ENCODE results near the gene ANO6. TPM values are rescaled to one million over a fixed set of nuclear protein-coding genes. Genes with fewer than 3 reads are reported as not detected.
"Not testable (repeated sequence)": the region's sequence is repeated elsewhere in the genome, so short reads cannot be mapped to it uniquely, and the experiment has no call there.

The ANO6 gene
- total RNA-seq, 2 experiments from 2014 or later: 13.1 to 13.6 TPM

DNA sequence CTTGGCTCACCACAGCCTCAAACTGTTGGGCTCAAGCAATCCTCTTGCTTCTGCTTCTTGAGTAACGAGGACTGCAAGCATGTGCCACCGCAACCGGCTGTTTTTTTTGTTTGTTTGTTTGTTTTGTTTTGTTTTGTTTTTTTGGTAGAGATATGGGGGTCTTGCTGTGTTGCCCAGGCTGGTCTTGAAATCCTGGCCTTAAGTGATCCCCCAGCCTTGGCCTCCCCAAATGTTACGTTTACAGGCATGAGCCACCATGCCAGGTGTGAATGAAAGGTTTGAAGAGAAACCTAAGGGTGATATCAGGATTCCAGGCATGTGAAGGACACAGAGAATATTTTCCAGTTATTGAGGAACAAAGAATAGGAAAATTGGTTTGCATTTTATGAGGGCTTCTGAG lies 45.0 kb downstream of the ANO6 start:
- POLR2A ChIA-PET: no interaction called here
- no peak for DNase-seq
- Mint-ChIP-seq H3K36me3 (ENCODE audit: low read depth) (no peaks in the 10 kb centered on the region), H3K4me3 (no peak overlapping the region), H3K27ac (no peak overlapping the region), H3K9me3 (no peaks in the 10 kb centered on the region), H3K27me3 (no peaks in the 10 kb centered on the region), H3K4me1 (ENCODE audit: low read depth) (peaks cover 25% of the 10 kb centered on the region)
- CTCF ChIA-PET: no interaction called here
- TF ChIP-seq, protein P1, sequence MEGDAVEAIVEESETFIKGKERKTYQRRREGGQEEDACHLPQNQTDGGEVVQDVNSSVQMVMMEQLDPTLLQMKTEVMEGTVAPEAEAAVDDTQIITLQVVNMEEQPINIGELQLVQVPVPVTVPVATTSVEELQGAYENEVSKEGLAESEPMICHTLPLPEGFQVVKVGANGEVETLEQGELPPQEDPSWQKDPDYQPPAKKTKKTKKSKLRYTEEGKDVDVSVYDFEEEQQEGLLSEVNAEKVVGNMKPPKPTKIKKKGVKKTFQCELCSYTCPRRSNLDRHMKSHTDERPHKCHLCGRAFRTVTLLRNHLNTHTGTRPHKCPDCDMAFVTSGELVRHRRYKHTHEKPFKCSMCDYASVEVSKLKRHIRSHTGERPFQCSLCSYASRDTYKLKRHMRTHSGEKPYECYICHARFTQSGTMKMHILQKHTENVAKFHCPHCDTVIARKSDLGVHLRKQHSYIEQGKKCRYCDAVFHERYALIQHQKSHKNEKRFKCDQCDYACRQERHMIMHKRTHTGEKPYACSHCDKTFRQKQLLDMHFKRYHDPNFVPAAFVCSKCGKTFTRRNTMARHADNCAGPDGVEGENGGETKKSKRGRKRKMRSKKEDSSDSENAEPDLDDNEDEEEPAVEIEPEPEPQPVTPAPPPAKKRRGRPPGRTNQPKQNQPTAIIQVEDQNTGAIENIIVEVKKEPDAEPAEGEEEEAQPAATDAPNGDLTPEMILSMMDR (IDR thresholded peaks at IDR 0.05): no peak
- intact Hi-C loops (cut with micrococcal nuclease): no loop called here
- no peak for ATAC-seq

DNA sequence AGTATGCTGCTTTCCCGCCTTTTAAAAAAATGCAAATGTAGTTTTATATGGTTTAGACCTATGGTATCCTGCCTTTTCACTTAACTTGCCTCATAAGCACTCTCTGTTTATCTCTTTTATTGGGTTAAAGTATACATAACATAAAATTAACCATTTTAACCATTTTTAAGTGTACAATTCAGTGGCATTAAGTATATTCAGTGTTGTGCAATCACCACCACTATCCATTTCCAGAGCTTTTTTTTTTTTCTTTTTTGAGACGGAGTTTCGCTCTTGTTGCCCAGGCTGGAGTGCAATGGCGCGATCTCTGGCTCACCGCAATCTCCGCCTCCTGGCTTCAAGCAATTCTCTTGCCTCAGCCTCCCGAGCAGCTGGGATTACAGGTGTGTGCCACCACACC lies 46.3 kb downstream of the ANO6 start:
- intact Hi-C loops (cut with micrococcal nuclease); DNase-seq; H3K36me3 Mint-ChIP-seq (ENCODE audit: low read depth); ATAC-seq; H3K9me3 Mint-ChIP-seq; H3K4me3 Mint-ChIP-seq; H3K27me3 Mint-ChIP-seq; H3K27ac Mint-ChIP-seq: not testable (repeated sequence)
- peaks cover 16% of the 10 kb centered on the region for H3K4me1 Mint-ChIP-seq (ENCODE audit: low read depth)
- POLR2A ChIA-PET: interaction anchor here (0.7 kb wide), 1 partner anchor 33 kb away, joined by 3 read pairs; no protein-coding TSS in a partner anchor
- CTCF ChIA-PET: interaction anchor here (0.7 kb wide), 1 partner anchor 769 kb away, joined by 3 read pairs; no protein-coding TSS in a partner anchor

GRCh38 chr12:45263587-45263986 lies 47.7 kb downstream of the ANO6 start:
- Mint-ChIP-seq H3K27me3 (no peaks in the 10 kb centered on the region), H3K4me3 (no peak overlapping the region), H3K9me3 (no peaks in the 10 kb centered on the region), H3K36me3 (ENCODE audit: low read depth) (no peaks in the 10 kb centered on the region), H3K4me1 (ENCODE audit: low read depth) (peaks cover 9% of the 10 kb centered on the region), H3K27ac (no peak overlapping the region)
- TF ChIP-seq, protein P1 (IDR thresholded peaks at IDR 0.05): no peak
- intact Hi-C loops (cut with micrococcal nuclease): no loop called here
- DNase-seq: no peak
- ChIA-PET CTCF (no interaction called here), POLR2A (no interaction called here)
- no peak for ATAC-seq

DNA sequence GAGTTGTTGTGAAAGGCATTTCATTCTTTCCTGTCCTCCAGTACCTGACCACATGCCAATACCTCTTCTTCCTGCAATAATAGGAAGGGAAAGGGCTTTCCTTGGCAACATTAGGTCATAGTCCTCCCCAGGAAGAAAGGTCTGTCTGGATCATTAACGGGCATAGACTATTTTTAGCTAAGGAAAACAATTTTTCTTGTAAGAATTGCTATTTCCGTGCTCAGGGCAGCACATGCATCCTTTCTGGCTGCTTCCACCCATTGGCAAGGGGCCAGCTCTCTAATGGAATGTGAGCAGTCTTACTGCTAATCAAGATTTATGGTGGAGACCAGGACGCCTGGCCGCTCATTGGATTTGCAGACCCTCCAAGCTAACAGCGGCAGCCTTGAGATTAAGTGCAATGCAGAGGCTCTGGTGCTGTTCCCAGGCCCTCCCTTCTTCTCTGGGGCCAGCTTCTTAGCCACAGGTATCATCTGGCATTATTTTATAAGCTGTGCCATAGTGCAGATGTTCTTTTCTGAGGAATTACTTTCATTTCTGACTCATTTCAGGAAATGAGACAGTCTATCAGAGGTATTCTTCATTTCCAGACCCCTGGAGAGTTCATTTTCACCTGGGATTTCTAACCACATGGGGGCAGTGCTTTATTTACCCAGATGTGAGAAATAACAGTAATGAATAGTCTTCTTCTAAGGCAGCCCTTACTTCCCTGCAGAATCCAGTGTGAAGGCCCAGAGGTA lies 52.9 kb downstream of the ANO6 start:
- POLR2A ChIA-PET: no interaction called here
- no peaks in the 10 kb centered on the region for H3K27me3 Mint-ChIP-seq
- intact Hi-C loops (cut with micrococcal nuclease): no loop called here
- H3K4me3 Mint-ChIP-seq: no peak overlapping the region
- H3K4me1 Mint-ChIP-seq (ENCODE audit: low read depth): peaks cover 3% of the 10 kb centered on the region
- CTCF ChIA-PET: interaction anchor here (0.6 to 1.0 kb wide), 3 partner anchors 26 to 204 kb away, joined by 3 to 4 read pairs (median 3); no protein-coding TSS in a partner anchor
- ATAC-seq (no peak), DNase-seq (no peak)
- no peak overlapping the region for H3K27ac Mint-ChIP-seq
- TF ChIP-seq, protein P1 (IDR thresholded peaks at IDR 0.05): peak; percentile 25
- H3K9me3 Mint-ChIP-seq: no peaks in the 10 kb centered on the region
- peaks cover 2% of the 10 kb centered on the region for H3K36me3 Mint-ChIP-seq (ENCODE audit: low read depth)

- intact Hi-C loops (cut with micrococcal nuclease): no loop called here
- H3K4me3 Mint-ChIP-seq: no peak overlapping the region
- H3K27ac Mint-ChIP-seq: no peak overlapping the region
- H3K36me3 Mint-ChIP-seq (ENCODE audit: low read depth): peaks cover 2% of the 10 kb centered on the region
- H3K27me3 Mint-ChIP-seq: no peaks in the 10 kb centered on the region
- CTCF ChIA-PET: no interaction called here
- peaks cover 3% of the 10 kb centered on the region for H3K4me1 Mint-ChIP-seq (ENCODE audit: low read depth)
- POLR2A ChIA-PET: no interaction called here
- no peak for ATAC-seq
- no peak for DNase-seq
- TF ChIP-seq, protein P1 (IDR thresholded peaks at IDR 0.05): no peak
- H3K9me3 Mint-ChIP-seq: no peaks in the 10 kb centered on the region
These were observed 53.5 kb downstream of the ANO6 start for GRCh38 chr12:45269412-45269751.
